SK-N-SH (cell line): ENCODE data around the gene GART.

ENCODE experiments used
- CTCF ChIP-seq: fragments of 200-600 bp; sonication (generic); IDR thresholded peaks from 2 replicates; pipeline ENCODE4 v1.6.1; 2017; ENCODE audit warnings: antibody characterized with exemption, mild to moderate bottlenecking, moderate library complexity
- EZH2phosphoT487 ChIP-seq: fragments of 200-600 bp; sonication (generic); IDR thresholded peaks from 2 replicates; pipeline ENCODE4 v1.6.1; 2017; ENCODE audit warnings: low read depth, mixed run types, mild to moderate bottlenecking, antibody characterized with exemption, moderate library complexity, borderline replicate concordance
- RAD21 ChIP-seq: IDR thresholded peaks from 2 replicates; pipeline ENCODE4 v1.6.1; 2012; ENCODE audit warnings: mild to moderate bottlenecking, low read length
- RFX5 ChIP-seq: IDR thresholded peaks from 2 replicates; pipeline ENCODE4 v1.6.1; 2012; ENCODE audit warnings: mild to moderate bottlenecking, improper control_type of control experiment, low read length
- RXRA ChIP-seq: IDR thresholded peaks from 2 replicates; pipeline ENCODE4 v1.4.0; 2012; ENCODE audit warnings: low read depth, mild to moderate bottlenecking, borderline replicate concordance
- SIN3A ChIP-seq: IDR thresholded peaks from 2 replicates; pipeline ENCODE4 v1.6.1; 2012; ENCODE audit warnings: low read depth, mild to moderate bottlenecking, low read length, moderate library complexity, borderline replicate concordance
- TCF12 ChIP-seq: IDR thresholded peaks from 2 replicates; pipeline ENCODE4 v1.4.0; 2012
- TEAD4 ChIP-seq: IDR thresholded peaks from 2 replicates; pipeline ENCODE4 v1.4.0; 2012; ENCODE audit warnings: mild to moderate bottlenecking, borderline replicate concordance; ENCODE audit not compliant: insufficient read depth
- USF1 ChIP-seq: IDR thresholded peaks from 2 replicates; pipeline ENCODE4 v1.4.0; 2012; ENCODE audit warnings: low read depth, borderline replicate concordance
- YY1 ChIP-seq: IDR thresholded peaks from 2 replicates; pipeline ENCODE4 v1.4.0; 2012; ENCODE audit warnings: low read depth, mild to moderate bottlenecking
- TF ChIP-seq, protein P1 (sequence below): fragments of 150-350 bp; IDR thresholded peaks from 2 replicates; pipeline ENCODE4 v1.6.1; 2017; ENCODE audit warnings: antibody characterized with exemption, low read length, low read depth, borderline replicate concordance

GRCh38 chr21:33546086-33546485 lies 4.2 kb upstream of the GART start:
- TF ChIP-seq RAD21 (no peak), CTCF (no peak), USF1 (no peak), RXRA (no peak), TEAD4 (no peak), RFX5 (no peak), TCF12 (no peak), SIN3A (no peak), EZH2phosphoT487 (no peak), YY1 (no peak)
- TF ChIP-seq, protein P1, sequence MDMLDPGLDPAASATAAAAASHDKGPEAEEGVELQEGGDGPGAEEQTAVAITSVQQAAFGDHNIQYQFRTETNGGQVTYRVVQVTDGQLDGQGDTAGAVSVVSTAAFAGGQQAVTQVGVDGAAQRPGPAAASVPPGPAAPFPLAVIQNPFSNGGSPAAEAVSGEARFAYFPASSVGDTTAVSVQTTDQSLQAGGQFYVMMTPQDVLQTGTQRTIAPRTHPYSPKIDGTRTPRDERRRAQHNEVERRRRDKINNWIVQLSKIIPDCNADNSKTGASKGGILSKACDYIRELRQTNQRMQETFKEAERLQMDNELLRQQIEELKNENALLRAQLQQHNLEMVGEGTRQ: no peak
